ENCODE measurements around the gene GANAB.
A peak's percentile ranks its signal among the peaks of the same experiment; 100 is the strongest.
"Not testable (repeated sequence)": the region's sequence is repeated elsewhere in the genome, so short reads cannot be mapped to it uniquely, and the experiment has no call there.

Gene GANAB

DNA sequence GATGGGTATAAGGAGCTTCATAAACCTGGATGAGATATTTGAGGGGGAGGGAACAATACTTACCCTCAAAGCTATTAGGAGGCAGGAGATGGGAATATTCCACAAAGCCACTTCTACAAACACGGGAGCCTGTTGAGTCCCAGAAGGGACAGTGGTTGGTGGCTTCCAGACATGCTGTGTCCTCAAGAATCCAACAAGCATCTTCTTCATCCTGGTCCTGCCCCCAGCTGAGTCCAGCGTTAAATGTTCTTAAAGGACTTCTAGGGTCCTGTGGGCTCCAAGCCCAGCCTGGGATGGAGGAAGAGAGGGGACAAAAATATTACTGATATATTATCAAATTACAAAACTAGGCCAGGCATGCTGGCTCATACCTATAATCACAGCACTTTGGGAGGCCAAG lies 21.0 kb upstream of the GANAB start:
- no peak for DNase-seq (ENCODE audit: low read depth in 2 of 2)

DNA sequence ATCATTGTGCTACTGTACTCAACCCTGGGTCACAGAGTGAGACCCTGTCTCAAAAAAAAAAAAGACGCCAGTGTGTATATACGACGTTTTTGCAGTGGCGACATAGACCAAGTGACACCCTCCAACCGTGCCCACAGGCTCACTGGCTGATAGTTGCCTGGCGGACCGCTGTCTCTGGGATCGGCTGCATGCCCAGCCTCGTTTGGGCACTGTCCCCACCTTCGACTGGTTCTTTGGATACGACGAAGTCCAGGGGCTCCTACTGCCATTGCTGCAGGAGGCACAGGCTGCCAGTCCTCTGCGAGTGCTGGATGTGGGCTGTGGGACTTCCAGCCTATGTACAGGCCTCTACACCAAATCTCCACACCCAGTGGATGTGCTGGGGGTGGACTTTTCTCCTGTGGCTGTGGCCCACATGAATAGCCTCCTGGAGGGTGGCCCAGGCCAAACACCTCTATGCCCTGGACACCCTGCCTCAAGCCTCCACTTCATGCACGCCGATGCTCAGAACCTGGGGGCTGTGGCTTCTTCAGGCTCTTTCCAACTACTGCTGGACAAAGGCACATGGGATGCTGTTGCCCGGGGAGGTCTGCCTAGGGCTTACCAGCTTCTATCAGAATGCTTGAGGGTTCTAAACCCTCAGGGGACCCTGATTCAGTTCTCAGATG lies 20.0 kb upstream of the GANAB start:
- no peak for DNase-seq (ENCODE audit: low read depth in 2 of 2)

DNA sequence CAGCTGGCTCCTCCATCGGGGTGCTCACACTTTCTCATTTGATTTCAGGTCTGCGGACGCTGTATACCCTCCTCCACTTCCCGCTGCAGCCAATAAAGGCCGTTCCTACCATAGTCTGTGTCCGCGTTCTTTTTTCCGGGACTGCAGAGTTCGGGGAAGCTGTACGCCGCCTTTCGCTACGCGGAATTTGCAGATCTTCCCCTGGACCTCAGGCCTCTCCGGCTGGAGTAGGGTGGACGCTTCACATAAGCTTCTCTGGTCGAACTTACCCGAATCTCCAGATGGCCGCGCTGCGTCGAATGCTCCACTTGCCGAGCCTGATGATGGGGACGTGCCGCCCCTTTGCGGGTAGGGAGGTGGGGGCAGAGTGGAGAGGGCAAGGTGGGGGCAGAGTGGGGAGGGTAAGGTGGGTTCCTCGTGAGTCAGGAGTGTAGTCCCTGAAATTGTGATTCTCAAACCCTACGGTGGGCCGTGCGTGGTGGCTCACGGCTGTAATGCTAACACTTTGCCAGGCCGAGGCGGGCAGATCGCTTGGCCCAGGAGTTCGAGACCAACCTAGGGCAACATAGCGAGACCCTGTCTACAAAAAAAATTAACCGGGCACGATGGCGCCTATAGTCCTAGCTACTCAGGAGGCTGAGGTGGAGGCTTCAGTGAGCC lies 19.3 kb upstream of the GANAB start:
- peak; percentile 56 to 68 for DNase-seq (ENCODE audit: low read depth in 2 of 2)

DNA sequence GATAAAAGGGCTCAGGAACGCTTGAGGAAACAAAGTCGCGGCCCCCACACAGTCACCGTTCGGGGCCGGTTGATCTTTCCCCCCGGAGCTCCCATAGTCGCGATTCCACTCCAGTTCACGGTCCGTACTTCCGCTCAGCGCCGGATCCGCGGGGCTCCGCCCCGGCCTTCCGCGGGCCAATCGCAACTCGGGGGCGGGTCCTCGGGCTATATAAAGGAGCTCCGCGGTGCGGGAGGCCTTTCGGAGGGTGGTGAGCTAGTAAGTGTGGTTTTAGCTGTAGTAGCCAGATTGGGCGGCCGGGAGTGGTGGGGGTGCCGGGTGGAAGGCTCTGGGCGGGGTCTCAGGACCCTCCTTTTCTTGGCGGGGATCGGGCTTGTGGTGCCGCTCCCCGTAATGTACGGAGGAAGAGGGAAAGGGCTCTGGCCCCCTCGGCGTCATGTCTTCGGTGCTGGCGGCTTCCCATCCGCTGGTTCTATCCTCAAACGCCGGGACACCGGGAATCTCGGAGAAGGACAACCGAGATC lies 18.7 kb upstream of the GANAB start, which contains the start of the genes C11orf98 and CSKMT:
Gene C11orf98, minus strand, starts transcription at position 136 of the 524 bp plus-strand sequence. Its CDS starts 41 bp downstream, at position 95.
Gene CSKMT, plus strand, starts transcription at position 238 of the 524 bp plus-strand sequence. CDS start 568 bp downstream, outside the sequence.
- peak; percentile 92 to 94 for DNase-seq (ENCODE audit: low read depth in 2 of 2)

DNA sequence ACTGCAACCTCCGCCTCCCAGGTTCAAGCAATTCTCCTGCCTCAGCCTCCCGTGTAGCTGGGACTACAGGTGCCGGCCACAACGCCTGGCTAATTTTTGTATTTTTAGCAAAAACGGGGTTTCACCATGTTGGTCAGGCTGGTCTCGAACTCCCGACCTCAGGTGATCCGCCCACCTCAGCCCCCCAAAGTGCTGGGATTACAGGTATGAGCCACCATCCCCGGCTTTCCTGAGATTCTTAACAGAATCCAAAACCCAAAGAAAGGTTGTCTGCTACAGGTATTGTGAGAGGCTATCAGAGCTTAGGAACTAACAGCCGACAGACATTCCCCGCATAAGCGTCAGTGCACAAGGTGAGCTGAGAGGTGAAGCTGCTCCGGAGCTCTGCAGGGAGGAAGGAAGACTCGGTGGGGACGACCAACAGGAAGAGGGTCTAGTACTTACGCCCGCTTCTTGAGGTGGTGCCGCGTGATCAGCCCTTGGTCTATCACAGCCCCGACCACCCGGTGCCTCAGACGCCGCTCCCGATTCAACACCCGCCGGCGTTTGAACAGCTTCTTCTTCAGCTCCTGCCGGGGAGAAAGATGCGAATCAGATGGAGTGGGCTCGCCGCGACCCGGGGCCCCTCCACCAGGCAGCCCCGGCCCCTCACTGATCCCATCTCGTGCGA lies 18.1 kb upstream of the GANAB start:
- DNase-seq (ENCODE audit: low read depth in 2 of 2), result peak in 1 of 2 donors; percentile 14

GRCh38 chr11:62656796-62657429 lies 10.5 kb upstream of the GANAB start:
- no peak for DNase-seq (ENCODE audit: low read depth in 2 of 2)

- no peak for DNase-seq (ENCODE audit: low read depth in 2 of 2)
Observed at GRCh38 chr11:62654297-62654696, 7.9 kb upstream of the GANAB start.

DNA sequence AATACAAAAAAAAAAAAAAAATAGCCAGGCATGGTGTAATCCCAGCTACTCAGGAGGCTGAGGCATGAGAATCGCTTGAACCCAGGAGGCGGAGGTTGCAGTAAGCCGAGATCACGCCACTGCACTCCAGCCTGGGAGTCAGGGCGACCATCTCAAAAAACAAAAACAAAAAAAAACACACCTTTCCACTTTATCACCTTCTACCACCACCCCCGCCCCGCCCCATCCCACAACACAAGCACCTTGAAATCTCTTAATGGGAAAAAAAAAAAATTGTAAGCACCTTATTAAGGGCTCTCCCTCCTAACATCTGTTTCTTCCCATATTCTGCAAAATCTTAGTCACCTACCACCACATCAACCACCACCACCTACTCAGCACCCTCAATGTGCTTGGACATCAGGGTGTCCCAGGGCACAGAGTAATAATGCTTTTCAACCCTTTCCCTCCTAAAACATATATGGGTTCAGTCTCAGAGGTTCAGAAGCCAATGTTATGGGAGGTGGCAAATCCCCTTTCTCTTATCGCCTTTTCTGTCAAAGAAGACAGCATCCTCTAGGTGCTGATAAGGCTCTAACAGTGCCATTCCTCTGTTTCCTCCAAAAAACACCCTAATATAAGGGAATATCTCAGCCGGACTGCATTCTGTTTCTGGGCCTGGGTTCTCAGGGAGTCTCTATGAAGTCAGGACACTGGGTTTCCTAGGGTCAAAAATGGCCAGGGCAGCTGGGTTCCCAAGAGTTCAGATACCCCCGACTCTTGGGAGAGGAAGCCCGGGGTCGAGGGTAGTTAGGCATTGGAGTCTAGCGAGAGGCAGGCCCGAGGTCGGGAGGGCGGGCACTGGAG lies 6.0 kb upstream of the GANAB start:
- no peak for DNase-seq (ENCODE audit: low read depth in 2 of 2)

- not testable (repeated sequence) for DNase-seq (ENCODE audit: low read depth in 2 of 2)
Observed at GRCh38 chr11:62650283-62650682, 3.9 kb upstream of the GANAB start.

GRCh38 chr11:62649486-62649885 lies 3.1 kb upstream of the GANAB start:
- no peak for DNase-seq (ENCODE audit: low read depth in 2 of 2)

DNA sequence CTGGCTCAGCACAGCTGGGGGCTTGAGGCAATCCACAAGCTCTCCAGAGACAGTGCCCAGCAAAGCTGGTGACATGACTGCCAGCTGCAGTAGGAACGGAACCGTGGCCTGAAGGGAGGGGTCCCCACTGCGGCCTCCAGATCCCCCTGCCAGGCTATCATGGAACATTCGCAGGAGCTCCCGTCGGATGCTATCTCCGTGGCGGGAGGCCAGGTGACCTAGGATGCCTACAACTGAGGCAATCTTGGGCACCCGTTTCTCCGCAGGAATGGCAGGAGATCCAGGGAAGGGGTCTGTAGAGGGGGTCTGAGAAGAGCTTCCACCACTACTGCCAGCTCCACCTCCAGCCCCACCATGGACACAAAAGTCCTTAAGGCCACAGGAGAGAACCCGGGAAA lies 2.6 kb upstream of the GANAB start:
- DNase-seq (ENCODE audit: low read depth in 2 of 2), result no peak

DNA sequence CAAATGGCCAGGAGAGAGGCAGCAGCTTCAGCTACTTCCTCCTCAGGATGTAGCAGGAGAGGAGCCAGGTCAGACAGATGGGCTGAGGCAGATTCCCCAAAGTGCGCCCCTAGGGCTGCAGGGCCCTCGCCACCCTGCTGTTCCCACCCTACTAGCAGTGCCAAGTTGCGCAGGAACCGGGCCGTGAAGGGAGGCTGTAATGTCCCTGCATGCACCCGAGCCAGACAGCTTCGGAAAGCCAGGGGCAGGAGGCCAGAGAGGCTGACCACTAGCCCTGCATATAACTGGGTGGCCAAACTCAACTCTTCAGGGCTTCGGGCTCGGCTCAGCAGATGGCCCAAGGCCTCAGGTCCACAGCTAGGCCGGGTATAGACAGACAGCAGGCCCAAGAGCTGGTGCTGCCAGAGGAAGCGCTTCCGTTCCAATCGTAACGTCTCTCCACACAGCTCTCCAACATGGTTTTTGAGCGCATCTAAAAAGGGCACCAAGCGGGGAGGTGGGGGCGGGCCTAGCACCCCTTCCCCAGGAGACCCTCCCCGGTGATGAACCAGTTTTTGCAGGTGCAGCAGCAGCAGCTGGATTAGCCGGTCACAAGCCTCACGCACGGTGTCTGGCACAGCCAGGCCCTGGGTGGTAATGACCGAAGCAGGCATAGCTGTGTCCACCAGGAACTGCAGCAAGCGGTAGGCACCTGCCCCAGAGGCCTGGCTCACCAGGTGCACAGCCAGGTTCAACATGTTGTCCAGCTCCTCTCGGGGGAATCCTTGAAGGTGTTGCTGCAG lies 2.0 kb upstream of the GANAB start:
- DNase-seq (ENCODE audit: low read depth in 2 of 2), result no peak

DNA sequence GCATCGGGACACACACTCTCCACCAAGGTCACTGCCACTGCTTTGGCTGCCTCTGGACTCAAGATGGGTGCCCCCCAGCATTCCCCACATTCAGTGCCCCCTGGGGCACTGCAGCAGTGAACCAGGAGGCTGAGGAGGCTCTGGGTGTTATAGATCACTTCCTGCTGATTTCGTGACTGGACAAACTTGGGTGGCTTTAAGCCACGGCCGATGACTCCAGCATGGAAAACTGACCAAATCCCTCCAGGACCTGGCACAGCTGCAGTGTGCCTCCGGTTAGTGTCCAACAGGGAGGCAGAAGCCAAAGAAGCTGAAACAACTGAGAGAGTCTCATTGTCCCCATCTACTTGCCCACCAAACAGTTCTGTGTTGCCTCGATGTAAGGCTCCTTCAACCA lies 1.2 kb upstream of the GANAB start:
- DNase-seq (ENCODE audit: low read depth in 2 of 2), result no peak

DNA sequence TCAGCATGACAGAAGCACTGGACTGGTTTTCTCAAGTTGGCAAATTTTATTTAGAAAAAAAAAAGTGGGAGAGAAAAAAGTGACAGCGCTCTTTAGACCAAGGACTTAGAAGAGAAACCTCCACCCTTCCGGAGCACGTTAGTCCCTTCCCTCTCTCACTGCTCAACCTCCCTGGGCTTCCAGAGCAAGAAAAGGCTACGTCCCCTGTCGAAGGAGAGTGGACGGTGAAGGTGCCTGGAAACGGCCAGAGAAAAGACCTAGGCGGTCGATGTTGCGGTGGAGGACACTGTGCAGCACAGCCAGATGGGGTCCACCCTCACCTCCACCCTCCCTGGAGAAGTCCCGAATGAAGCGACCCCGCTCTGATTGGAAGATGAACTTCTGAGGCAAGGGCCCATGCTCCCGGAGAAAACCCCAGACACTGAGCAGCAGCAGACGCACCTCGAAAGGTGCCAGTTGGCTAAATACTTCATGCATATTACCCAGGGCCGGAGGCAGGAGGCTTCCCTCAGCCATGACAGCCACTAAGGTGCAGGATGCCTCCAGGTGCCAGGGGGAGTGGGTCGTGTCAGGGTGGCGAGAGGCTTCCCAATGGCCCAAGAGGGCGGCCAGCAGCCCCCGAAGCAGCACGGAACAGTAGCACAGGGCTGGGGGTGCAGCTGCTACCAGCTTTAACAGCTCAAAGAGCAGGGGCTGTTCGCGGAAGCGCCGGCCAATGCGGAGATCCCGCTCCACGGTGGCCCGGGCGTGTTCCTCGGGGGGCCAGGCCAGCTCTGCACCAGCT lies 604 bp upstream of the GANAB start:
- no peak for DNase-seq (ENCODE audit: low read depth in 2 of 2)

GRCh38 chr11:62645671-62645945 lies 805 bp downstream of the GANAB start:
- no peak for DNase-seq (ENCODE audit: low read depth in 2 of 2)

DNA sequence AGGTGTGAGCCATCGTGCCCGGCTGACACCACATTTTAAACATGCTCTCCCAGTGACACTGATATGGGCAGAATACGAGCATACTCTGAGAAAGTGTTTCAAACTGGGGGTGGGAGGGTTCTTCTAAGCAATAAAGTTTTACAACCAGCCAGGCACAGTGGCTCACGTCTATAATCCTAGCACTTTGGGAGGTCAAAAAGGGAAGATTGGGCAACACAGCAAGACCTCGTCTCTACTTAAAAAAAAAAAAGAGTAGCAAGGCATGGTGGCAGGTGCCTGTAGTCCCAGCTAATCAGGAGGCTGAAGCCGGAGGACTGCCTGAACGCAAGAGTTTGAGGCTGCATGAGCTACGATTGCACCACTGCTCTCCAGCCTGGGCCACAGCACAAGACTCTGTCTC lies 2.2 kb downstream of the GANAB start:
- DNase-seq (ENCODE audit: low read depth in 2 of 2), result no peak

DNA sequence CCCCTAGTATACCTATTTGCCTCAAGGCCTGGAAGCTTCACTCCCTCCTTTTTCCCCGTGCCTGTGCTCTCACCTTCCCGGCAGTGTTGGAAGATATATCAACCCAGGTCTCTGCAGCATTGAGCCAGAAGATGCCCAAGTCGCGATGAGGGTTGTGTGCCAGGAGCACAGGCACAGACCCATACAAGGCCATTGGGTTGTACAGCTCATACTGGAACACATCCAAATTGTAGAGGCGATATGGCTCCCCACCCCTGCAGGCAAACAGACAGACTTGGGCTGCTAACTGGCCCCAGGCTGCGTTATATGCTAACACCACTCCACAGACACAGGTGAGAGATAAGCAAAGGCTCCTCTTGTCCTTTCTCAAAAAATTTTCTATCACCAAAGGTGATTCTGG lies 13.9 kb downstream of the GANAB start:
- no peak for DNase-seq (ENCODE audit: low read depth in 2 of 2)

DNA sequence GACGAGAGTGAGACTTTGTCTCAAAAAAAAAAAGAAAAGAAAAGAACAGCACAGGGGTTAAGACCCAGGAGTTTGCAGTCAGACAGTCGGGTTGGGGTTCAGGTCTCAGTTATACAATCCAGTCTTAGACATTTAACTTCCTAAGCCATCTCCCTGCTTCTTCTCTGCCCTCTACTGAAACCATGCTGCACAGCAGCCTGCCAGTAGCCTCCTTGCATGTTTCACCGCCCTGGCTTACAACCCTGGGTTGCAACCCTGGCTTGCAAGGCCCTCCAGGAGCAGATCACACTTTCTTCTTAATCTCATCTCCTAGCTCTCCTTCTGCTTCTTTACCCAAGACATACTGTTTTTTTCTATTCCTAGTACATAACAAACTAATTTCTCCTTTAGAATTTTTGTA lies 18.7 kb downstream of the GANAB start:
- no peak for DNase-seq (ENCODE audit: low read depth in 2 of 2)

DNA sequence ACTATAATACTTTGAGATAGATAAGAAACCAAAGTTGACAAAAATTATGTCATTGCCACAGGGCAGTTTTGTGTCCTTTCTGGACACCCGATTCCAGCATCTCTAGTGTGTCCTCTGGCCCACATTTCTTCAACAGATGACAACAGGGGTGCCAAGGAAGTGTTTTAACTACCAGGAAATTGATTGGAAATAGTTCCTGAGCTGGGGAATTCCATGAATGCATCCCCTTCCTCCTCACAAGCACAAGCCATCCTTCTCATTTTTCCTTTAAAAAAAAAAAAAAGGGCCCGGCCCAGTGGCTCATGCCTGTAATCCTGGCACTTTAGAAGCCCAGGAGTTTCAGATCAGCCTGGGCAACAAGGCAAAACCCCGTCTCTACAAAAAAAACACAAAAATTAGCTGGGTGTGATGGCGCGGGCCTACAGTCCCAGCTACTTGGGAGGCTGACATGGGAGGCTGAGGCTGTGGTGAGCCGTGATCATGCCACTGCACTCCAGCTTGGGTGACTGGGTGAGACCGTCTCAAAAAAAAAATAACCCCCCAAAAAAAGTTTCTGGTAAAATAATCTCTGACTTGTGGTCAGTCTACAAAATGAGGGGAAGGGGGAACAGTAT lies 23.8 kb downstream of the GANAB start:
- DNase-seq (ENCODE audit: low read depth in 2 of 2), result no peak
